ENCODE measurements around the gene PUS10.
"Not testable (repeated sequence)": the region's sequence is repeated elsewhere in the genome, so short reads cannot be mapped to it uniquely, and the experiment has no call there.

PUS10 gene, protein sequence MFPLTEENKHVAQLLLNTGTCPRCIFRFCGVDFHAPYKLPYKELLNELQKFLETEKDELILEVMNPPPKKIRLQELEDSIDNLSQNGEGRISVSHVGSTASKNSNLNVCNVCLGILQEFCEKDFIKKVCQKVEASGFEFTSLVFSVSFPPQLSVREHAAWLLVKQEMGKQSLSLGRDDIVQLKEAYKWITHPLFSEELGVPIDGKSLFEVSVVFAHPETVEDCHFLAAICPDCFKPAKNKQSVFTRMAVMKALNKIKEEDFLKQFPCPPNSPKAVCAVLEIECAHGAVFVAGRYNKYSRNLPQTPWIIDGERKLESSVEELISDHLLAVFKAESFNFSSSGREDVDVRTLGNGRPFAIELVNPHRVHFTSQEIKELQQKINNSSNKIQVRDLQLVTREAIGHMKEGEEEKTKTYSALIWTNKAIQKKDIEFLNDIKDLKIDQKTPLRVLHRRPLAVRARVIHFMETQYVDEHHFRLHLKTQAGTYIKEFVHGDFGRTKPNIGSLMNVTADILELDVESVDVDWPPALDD

DNA sequence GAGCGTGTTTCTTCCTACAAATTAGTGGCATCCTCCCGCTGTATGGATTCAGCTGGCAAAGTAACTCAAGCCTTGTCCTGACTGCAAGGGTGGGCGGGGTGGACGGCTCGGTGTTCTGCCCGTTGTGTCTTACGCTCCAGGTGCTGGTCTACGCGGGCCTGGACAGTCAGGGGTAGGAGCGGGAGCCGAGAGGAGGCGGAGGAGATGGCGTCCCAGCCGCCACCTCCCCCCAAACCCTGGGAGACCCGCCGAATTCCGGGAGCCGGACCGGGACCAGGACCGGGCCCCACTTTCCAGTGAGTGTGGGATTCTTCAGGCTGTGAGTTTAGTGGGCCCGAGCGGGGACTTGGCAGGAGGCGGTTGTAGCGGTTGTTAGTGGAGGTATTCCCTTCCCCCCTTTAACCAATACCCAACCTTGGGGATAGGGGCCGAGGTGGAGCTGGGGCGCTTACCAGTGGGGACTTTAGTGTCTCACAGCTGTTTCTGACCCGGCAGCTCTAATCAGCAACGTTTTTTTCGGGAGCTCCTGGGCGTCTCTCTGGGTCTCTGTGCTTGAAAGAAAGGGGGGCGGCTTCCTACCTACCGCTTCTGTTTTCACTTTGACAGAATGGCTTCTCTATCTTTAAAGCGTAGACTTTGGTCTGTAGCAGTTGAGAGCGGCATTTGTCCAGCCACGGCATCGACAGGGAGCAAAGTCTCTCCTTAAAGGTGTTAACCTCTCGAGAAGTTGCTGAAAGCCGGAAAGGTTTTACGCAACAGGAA lies at the start of gene PUS10, which contains the start of gene PEX13:
TSS of gene PUS10 (minus strand) at position 700 of the 762 bp plus-strand sequence. CDS start 6,365 bp downstream, outside the sequence.
TSS of gene PEX13 (plus strand) at position 165 of the 762 bp plus-strand sequence. CDS start at position 205, 40 bp downstream.
- DNase-seq (ENCODE audit: low spot score): peak; percentile 78

DNA sequence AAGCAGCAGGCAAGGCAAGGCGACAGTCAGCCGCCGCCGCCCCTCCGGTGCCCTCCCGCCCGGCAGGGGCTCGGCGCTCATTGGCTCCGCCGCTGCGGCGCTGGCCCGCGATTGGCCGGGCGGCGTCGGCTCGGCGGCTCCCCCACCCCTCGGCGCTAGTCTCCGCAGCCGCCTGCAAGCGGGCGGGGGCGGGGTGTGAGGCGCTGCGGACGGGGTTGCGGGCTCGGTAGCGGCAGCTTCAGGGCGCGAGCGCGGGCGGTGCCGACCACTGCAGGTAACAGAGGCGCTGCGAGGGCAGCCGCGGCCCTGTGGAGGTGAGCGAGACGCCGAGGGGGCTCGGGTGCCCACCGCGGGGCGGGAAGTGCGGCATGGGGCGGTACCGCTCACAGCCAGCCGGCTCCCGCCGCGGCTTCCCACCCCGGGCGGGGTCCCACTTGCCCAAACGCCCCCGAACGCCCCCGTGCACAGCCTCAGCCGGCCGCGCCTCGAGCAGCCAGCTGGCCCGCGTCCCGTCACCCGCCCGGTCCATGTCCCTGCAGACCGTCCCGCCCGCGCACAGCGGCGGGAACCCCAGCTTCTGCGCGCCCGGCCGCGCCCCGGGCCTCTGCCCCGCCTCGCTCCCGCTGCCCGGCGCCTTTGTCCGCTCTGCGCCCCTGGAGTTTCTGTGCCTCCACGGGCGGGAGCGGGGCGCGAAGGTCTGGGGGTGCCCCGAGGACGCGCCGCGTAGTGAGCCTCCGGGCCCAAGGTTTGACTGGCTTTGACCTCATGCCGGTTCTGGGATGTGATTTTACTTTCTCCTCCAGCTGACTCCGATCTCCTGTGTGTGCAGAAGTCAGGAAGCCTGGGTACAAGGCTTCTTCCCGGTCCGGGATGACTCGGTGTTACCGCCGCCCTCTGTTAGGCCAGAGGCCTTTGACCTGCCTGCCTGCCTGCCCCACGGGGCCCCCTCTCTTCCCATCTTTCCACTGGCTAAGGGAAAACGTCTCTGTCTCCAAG lies 48.0 kb upstream of the PUS10 start, which contains the start of gene SANBR:
TSS of gene SANBR (plus strand) at position 158 of the 996 bp plus-strand sequence. CDS start 4,480 bp downstream, outside the sequence.
- DNase-seq (ENCODE audit: low spot score): peak; percentile 92

DNA sequence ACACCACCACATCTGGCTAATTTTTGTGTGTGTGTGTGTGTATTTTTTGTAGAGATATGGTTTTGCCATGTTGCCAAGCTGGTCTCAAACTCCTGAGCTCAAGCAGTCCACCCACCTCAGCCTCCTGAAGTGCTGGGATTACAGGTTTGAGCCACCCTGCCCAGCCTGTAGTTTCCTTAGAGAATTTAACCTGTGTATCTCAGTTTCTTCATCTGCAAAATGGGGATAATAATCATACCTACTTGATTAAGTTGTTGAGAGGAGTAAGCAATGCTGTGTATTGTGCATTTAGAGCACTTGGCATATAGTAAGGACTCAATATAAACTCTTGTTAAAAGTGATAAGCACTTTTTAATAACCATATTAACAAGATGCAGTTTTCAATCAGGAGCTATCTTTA lies 41.3 kb upstream of the PUS10 start:
- DNase-seq (ENCODE audit: low spot score): no peak

DNA sequence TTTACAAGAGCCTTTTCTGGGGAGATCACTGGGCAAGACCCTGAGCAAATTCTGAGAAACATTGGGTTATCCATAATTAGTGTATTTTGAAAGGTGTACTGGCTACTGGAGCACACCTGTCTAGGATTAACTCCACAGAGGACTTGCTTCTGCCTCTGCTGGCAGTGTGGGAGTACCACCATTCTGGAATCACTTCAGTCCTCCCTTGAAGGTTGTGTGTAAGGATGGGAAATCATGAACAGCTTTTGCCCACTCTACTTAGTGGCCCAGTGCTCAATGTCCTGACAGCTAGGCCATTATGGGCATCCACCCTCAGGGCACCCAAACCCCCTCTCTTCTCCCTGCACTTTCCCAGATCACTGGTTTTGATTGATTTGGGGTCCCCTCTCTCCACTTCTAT lies 39.5 kb upstream of the PUS10 start:
- no peak for DNase-seq (ENCODE audit: low spot score)

DNA sequence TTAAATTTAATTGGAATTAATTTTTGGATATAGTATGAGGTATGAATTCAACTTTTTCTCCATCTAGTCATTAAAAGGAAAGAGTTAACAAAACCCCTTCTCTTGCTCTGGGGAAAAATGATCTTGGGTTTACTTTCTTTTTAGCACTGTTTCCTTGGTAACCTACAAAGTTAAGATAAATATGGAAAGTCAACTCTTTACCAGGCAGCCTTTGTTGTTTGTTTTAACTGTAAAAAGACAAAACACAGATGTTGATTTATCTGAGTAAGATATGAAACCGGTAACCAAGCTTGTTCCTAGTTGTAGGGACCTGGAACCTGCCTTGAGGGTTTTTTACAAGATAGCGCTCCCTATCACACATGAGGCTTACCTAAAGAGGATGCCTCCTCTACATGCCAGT lies 37.5 kb upstream of the PUS10 start:
- no peak for DNase-seq (ENCODE audit: low spot score)

DNA sequence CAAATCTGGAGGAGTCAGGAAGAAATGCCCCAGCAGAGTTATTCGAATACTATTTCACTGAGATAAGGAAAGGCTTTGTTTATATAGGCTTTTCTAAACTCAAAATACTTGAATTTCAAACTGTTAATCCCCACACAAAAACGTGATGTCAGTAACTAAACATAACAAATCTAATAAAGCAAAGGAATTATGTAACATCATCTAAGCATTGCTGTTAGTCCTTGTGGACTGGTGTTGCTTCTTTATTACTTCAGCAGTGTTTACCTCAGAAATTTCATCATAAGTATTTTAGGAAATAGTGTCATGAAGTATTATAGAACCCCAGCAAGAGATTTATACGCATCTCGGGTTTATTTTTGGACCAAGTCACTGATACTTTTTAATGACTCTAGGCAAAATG lies 27.9 kb upstream of the PUS10 start:
- no peak for DNase-seq (ENCODE audit: low spot score)

DNA sequence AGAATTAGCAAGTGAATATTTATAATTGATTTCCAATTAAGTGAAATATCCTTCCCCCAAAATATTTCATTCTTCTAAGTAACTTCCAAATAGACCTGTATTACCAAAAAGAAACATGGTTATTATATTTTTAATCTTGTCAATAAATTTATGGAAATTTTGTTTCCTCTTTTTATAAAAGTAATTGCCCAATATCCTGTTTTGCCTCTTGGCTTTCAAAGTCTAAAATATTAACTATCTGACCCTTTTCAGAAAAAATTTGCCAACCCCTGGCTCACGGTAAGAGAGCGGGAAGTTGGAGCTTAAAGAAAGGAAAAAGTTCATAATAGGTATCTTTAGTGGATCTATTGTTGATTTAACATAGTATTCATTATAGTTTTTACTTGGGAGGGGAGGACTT lies 27.2 kb upstream of the PUS10 start:
- DNase-seq (ENCODE audit: low spot score): no peak

DNA sequence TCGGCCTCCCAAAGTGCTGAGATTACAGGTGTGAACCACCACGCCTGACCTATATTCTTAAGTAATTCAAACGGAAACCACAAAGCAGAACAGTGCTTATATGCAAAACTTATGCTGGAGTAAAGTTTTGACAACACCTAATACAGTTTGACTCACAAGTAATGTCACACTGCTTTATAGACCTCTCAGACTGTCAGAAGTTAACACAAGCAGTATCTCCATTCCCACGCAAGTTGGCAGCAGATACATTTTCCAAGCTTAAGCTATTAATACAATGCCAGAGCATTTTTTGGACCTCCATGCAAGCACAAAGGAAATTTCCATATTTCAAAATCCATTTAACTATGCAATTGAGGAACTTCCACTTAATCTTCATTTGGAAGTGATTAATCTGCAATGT lies 26.6 kb upstream of the PUS10 start:
- no peak for DNase-seq (ENCODE audit: low spot score)

DNA sequence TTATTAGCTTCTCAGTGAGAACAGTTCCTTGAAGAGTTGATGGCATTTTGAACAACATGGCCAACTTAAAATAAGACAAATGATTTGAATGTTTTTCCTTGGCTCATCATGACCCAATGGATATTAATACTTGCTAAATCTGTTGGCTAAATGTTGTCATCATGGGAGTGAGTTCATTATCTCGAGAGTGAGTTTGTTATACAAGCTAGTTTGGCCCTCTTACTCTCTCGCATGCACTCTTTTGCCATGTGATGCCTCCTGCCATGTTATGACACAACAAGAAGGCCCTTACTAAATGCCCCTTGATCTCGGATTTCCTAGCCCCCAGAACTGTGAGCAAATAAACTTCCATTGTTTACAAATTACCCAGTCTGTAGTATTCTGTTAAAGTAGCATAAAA lies 24.8 kb upstream of the PUS10 start:
- DNase-seq (ENCODE audit: low spot score): no peak

DNA sequence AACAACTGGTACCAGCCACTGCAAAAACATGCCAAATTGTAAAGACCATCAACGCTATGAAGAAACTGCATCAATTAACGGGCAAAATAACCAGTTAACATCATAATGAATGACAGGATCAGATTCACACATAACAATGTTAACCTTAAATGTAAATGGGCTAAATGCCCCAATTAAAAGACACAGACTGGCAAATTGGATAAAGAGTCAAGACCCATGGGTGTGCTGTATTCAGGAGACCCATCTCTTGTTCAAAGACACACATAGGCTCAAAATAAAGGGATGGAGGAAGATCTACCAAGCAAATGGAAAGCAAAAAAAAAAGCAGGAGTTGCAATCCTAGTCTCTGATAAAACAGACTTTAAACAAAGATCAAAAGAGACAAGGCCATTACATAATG lies 18.6 kb upstream of the PUS10 start:
- not testable (repeated sequence) for DNase-seq (ENCODE audit: low spot score)

DNA sequence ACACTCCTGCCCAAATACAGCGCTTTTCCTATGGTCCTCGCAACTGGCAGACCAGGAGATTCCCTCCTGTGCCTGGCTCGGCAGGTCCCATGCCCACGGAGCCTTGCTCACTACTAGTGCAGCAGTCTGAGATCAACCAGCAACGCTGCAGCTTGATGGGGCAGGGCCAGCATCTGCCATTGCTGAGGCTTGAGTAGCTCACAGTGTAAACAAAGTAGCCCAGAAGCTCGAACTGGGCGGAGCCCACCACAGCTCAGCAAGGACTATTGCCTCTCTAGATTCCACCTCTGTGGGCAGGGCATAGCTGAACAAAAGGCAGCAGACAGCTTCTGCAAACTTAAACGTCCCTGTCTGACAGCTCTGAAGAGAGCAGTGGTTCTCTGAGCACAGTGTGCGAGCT lies 16.5 kb upstream of the PUS10 start:
- not testable (repeated sequence) for DNase-seq (ENCODE audit: low spot score)

DNA sequence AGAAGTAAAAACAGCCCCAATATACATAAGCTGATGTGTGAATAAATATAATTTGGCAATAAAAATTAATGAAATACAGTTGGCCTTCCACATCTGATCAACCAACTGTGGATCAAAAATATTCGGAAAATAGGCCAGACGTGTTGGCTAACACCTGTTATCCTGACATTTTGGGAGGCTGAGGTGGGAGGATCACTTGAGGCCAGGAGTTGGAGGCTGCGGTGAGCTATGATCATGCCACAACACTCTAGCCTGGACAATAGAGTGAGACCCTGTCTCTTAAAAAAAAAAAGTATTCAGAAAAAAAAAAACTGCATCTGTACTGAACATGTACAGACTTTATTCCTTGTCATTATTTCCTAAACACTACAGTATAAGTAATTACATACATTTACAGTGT lies 11.5 kb upstream of the PUS10 start:
- DNase-seq (ENCODE audit: low spot score): no peak

DNA sequence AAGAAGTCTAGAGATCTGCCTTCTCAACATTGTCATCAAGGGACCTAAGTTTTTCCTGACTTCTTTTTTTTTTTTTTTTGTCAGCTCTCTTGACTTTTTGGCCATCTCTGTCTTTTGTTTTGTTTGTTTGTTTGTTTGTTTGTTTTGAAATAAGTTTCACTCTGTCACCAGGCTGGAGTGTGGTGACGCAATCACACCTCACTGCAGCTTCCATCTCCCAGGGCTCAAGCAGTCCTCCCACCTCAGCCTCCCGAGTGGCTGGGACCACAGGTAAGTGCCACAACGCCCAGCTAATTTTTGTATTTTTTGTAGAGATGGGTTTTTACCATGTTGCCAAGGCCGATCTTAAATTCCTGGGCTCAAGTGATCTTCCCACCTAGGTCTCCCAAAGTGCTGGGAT lies 5.6 kb upstream of the PUS10 start:
- no peak for DNase-seq (ENCODE audit: low spot score)

DNA sequence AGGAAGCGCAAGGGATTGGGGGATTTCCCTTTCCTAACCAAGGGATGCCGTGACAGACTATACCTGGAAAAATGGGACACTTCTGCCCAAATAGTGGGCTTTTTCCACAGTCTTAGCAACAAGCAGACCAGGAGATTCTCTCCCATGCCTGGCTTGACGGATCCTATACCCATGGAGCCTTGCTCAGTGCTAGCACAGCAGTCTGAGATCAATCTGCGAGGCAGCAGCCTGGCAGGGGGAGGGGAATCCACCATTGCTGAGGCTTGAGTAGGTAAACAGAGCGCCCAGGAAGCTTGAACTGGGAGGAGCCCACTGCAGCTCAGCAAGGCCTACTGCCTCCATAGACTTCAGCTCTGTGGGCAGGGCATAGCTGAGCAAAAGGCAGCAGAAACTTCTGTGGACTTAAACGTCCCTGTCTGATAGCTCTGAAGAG lies 3.2 kb upstream of the PUS10 start:
- no peak for DNase-seq (ENCODE audit: low spot score)

DNA sequence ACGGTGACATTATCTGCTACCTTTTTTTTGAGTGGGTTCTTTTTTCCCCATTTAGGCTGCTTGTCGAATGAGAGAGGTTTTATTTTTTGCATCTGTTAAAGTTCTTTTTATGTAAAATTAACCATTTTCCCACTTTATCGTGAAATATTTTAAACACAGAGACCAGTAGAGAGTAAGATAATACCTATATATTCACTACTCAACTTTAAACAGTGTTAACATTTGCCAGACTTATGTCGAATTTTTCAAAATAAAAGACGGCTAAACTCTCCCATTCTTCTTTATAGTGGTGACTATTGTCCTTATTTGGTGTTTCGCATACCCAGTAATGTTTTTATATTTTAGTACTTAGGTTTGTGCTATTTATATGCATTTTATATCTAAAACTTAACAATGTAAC lies 743 bp upstream of the PUS10 start:
- no peak for DNase-seq (ENCODE audit: low spot score)

DNA sequence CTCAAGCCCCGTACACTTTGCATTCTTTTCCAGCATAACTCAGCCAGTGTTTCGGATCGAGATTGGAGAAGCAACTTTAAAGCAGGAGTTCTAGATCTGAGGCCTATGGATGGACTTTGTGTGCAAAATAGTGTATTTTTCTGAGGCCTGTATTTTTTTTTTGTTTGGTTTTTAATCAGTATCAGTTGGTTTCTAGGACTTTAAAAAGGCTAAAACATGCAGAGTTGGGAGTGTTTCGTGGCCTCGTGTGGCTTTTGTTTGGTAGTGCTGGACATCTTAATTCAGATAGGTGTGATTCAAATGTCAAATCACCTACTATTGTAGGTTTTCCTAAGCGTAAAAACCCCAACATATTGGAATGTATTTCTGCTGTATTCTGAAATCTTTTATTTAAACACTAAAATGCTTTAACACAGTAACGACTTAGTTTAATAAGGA lies 282 bp upstream of the PUS10 start:
- DNase-seq (ENCODE audit: low spot score): no peak

DNA sequence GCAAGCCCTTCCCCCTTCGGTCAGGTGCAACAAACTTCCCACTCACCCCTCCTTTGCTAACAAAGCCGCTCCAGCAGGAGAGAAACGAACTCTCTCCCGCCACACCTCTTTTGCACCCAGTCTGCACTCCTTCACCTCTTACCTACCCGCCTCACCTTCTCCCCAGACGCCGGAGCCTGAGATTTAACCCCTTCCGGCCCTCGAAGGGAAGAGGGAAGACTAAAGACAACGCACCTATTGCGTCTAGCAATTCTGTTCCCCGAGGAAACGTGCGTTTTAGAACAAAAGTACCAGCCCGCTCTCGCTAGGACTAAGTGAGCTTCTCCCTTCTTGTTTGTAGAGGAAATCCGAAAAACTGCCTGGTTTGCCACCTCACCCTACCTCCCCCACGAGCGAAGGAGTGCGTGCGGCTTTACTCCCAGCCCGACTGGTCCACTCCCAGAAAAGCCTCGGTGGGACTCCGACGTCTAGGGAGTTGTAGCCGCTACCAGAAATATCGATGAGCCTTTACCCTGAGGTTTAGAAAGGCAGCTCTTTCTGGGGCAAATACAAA lies 976 bp downstream of the PUS10 start:
- DNase-seq (ENCODE audit: low spot score): peak; percentile 87

DNA sequence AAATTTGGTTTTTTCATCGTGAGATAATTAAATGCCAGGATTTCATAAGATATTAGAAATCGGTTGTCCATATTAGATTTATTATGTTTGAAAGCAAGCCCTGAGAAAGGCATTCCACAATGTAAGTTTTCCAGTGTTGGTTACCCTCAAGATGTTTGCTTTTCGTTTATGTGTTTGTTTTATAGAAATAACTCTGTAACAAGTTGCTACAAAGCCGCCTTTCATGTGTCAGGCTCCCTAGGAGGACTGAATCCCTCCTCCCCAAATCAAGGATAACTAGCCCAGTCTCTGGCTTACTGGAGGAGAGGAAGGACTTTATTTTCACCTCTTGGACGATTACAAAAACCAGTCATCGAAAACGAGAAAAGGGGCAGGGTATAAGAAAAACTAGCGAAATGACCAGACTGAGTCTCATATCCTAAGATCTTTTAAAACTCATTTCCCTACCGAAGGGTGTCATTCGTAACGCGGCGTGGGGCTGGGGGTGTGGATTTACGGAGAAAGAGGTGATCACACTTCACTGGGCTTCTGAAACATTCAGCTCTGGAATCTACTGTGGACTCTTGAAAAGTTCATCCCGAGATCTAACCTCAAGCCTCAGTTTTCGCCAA lies 1.6 kb downstream of the PUS10 start:
- peak; percentile 24 for DNase-seq (ENCODE audit: low spot score)

DNA sequence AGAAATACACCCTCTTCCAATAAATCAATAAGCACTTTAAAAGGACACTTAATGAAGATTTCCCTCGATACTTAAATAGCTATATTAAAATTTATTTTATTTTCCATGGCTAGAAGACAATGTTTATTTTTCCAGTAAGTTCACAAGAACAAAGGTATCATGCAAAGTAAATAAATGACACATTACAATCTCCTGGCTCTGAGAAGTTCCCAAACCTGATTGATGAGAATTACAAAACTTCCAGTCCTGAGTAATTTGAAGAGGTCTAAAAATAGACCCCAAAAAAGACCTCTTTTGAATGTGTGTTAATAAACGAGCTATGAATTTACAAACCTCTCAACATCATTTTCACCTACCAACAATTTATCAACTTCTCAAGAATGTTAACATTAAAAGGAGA lies 2.1 kb downstream of the PUS10 start:
- DNase-seq (ENCODE audit: low spot score): peak; percentile 39

DNA sequence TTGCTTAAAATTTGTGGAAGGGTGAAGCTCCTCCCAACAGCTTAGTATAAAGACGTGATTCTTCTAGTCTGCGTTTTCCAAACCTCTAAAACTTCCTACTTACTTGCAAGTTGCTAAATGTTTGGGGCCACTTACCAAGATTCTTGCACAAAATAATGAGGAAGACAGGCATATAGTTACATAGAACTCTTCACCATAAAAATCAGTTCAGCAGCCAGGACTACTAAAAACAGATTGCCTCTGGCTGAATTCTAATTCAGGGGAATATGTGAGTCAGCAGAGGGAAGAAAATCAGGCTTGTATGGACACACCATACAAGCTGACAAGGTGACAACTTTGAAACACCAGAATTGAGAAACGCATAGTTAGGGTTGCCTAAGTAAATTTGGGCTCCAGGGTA lies 3.3 kb downstream of the PUS10 start:
- DNase-seq (ENCODE audit: low spot score): no peak

DNA sequence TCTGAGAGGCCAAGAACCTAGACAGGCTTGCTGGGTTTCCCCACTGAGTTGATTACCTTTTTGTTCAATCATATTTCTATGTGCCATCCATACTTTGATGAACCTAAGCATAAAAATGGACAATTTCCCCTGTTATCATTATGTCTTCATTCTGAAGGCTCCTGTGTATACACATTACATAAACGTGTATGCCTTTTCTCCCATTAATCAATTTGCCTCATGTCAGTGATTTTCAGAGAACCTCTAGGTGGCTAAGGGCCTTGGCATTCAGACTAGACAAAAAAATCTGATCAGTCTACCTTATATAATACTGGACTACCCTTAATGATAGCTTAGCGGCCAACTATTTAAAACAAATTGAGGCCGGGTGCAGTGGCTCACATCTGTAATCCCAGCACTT lies 4.7 kb downstream of the PUS10 start:
- no peak for DNase-seq (ENCODE audit: low spot score)

Data from LoVo (cell line).